Sigmoid colon (tissue), 7 donors: ENCODE measurements around the gene NXPH2. TPM values are rescaled to one million over a fixed set of nuclear protein-coding genes. Genes with fewer than 3 reads are reported as not detected.

Experiments
- DNase-seq: peaks from one replicate; pipeline ENCODE4 v3.0.0-alpha.2; 2019
- H3K27ac ChIP-seq, 4 donors: fragments of 200-600 bp; sonication (generic); one replicate each; pipeline ENCODE4 v1.5.1; 2016 to 2019; ENCODE audit warnings: mild to moderate bottlenecking in 1 of 4
- H3K27me3 ChIP-seq, 3 donors: fragments of 200-600 bp; sonication (generic); one replicate each; pipeline ENCODE4 v1.5.1; 2019; ENCODE audit warnings: mild to moderate bottlenecking in 1 of 3
- H3K36me3 ChIP-seq, 4 donors: fragments of 200-600 bp; sonication (generic); one replicate each; pipeline ENCODE4 v1.5.1; 2016 to 2019
- H3K4me1 ChIP-seq, 4 donors: fragments of 200-600 bp; sonication (generic); one replicate each; pipeline ENCODE4 v1.5.1; 2017 to 2019
- H3K4me3 ChIP-seq, 4 donors: fragments of 200-600 bp; sonication (generic); one replicate each; pipeline ENCODE4 v1.5.1; 2017 to 2019; ENCODE audit warnings: mild to moderate bottlenecking in 2 of 4, moderate library complexity in 1 of 4
- H3K9me3 ChIP-seq, 4 donors: fragments of 200-600 bp in 3 of 4; sonication (generic) in 3 of 4; one replicate each; pipeline versions ENCODE4 v1.5.1 to v1.6.1; 2013 to 2019
- CTCF ChIP-seq, 4 experiments: fragments of 450-650 bp in 3 of 4; fragments of 200-600 bp in 1 of 4; IDR thresholded peaks; one replicate each; pipeline ENCODE4 v1.5.1; 2016 to 2019; ENCODE audit warnings: antibody characterized with exemption in 4 of 4, mild to moderate bottlenecking in 3 of 4, moderate library complexity in 2 of 4
- EP300 ChIP-seq, 4 donors: sonication (generic); formaldehyde crosslinking; IDR thresholded peaks; one replicate each; pipeline ENCODE4 v1.6.1; 2017; ENCODE audit warnings: antibody characterized with exemption in 4 of 4
- POLR2A ChIP-seq, 2 donors: fragments of 450-650 bp; IDR thresholded peaks; one replicate each; pipeline ENCODE4 v1.6.1; 2016; ENCODE audit warnings: antibody characterized with exemption in 2 of 2, mild to moderate bottlenecking in 2 of 2, moderate library complexity in 2 of 2
- POLR2AphosphoS5 ChIP-seq, 4 donors: sonication (generic); formaldehyde crosslinking; IDR thresholded peaks; one replicate each; pipeline ENCODE4 v1.6.1; 2017; ENCODE audit warnings: antibody characterized with exemption in 4 of 4
- WGBS, 2 donors: extraction: QIAGEN DNeasy Blood & Tissue Kit; methylation state at CpG; one replicate each; pipeline ENCODE4 v1.1.7; 2013; 5-methylcytosine and 5-hydroxymethylcytosine counted together
- intact Hi-C: fragments of 100-400 bp; cut with DNase I; formaldehyde crosslinking; loops from one replicate; pipeline ENCODE4 v1.15.1; 2023
- polyA plus RNA-seq, 3 donors: library from polyadenylated mRNA; stranded (reverse); fragments of 200-250 nt; gene quantifications; one replicate each; pipeline ENCODE4 v1.2.3, GENCODE V29; 2013
- total RNA-seq, 4 donors: library from RNA; depleted of rRNA; stranded (reverse); fragments of >200 nt; gene quantifications; one replicate each; pipeline ENCODE4 v1.1.0, GENCODE V29; 2016
- donor health status: healthy with polysubstance abuse.
- donor health status: Bipolar disorder and iron deficiency.
- donor health status: healthy.

NXPH2 gene
- total and polyA plus RNA-seq, 7 donors: 0.38 to 1.7 (median 1.1) TPM; not detected in 4

GRCh38 chr2:138716183-138716582 lies 64.0 kb downstream of the NXPH2 start:
- intact Hi-C loops: no loop called here
- 50 to 72% methylated on average over 5 of the region's 5 CpGs for WGBS, 2 donors

GRCh38 chr2:138713504-138713903 lies 66.7 kb downstream of the NXPH2 start:
- DNase-seq: no peak

More at GRCh38 chr2:138716183-138716582, 64.0 kb downstream of the NXPH2 start:
- Histone ChIP-seq H3K36me3 (no peaks in the 10 kb centered on the region), H3K27ac (no peak overlapping the region), H3K4me3 (no peak overlapping the region), H3K27me3 (no peaks in the 10 kb centered on the region), H3K4me1 (no peaks in the 10 kb centered on the region), H3K9me3 (no peaks in the 10 kb centered on the region)
- DNase-seq: no peak
- TF ChIP-seq POLR2AphosphoS5 (IDR thresholded peaks at IDR 0.05) (no peak), POLR2A (IDR thresholded peaks at IDR 0.05) (no peak), CTCF (IDR thresholded peaks at IDR 0.05) (no peak), EP300 (IDR thresholded peaks at IDR 0.05) (no peak)

GRCh38 chr2:138713069-138713496 lies 67.1 kb downstream of the NXPH2 start:
- Histone ChIP-seq H3K9me3 (no peaks in the 10 kb centered on the region), H3K4me3 (no peak overlapping the region), H3K36me3 (no peaks in the 10 kb centered on the region), H3K27me3 (no peaks in the 10 kb centered on the region), H3K27ac (no peak overlapping the region), H3K4me1 (peaks cover 0 to 13% (median 11%) of the 10 kb centered on the region in 4 donors)
- no peak for DNase-seq
- TF ChIP-seq POLR2A (IDR thresholded peaks at IDR 0.05) (no peak), EP300 (IDR thresholded peaks at IDR 0.05) (no peak), CTCF (IDR thresholded peaks at IDR 0.05) (no peak), POLR2AphosphoS5 (IDR thresholded peaks at IDR 0.05) (no peak)
- WGBS, 2 donors: 73 to 80% methylated on average over 5 of the region's 5 CpGs
- intact Hi-C loops: no loop called here

More at GRCh38 chr2:138713504-138713903, 66.7 kb downstream of the NXPH2 start:
- no peak for TF ChIP-seq CTCF (IDR thresholded peaks at IDR 0.05)
- TF ChIP-seq POLR2AphosphoS5 (IDR thresholded peaks at IDR 0.05): no peak
- no peak for TF ChIP-seq POLR2A (IDR thresholded peaks at IDR 0.05)
- no peak for TF ChIP-seq EP300 (IDR thresholded peaks at IDR 0.05)
- no peak overlapping the region for H3K4me3 ChIP-seq
- H3K27me3 ChIP-seq: no peaks in the 10 kb centered on the region
- H3K4me1 ChIP-seq: peaks cover 0 to 9% (median 7%) of the 10 kb centered on the region in 4 donors
- intact Hi-C loops: no loop called here
- no peak overlapping the region for H3K27ac ChIP-seq
- WGBS, 2 donors: 73 to 77% methylated on average over 5 of the region's 5 CpGs
- H3K36me3 ChIP-seq: no peaks in the 10 kb centered on the region
- no peaks in the 10 kb centered on the region for H3K9me3 ChIP-seq

DNA sequence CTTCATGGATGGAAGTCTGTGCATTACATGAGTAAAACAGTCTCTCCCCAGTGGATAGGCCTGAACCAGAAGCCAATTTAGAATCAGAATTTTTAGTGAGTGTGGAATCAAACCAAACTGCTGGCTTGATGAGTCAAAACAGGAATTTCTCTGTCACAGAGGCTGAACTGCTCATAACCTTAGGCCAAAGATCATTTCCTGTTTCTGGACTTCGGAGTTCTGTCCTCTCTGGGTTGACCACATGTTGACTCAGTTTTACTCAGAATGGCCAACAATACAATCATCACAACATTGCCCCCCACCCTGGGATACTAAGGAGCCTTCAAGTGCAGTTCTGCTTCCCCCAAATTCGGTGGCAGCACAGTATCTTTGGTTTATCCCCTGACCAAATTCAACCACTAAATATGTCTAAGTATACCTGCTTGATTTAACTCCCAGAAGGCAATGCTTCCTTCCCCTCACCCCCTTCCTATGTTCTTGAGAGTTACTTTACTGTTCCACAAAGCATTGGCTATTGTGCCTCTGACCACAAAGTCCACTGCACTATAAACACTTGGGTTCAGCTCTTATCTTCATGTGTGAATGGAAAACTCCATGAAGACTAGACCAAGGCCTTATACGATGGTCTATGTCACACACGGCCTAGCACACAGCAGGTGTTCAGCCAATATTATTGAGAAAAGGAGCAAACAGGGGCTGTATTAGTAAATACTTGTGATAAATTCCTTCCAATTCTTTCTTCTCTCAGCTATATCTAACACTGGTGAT lies 67.8 kb downstream of the NXPH2 start:
- no peaks in the 10 kb centered on the region for H3K36me3 ChIP-seq
- no peak overlapping the region for H3K27ac ChIP-seq
- intact Hi-C loops: no loop called here
- 72 to 80% methylated on average over 4 of the region's 4 CpGs for WGBS, 2 donors
- no peak for TF ChIP-seq POLR2AphosphoS5 (IDR thresholded peaks at IDR 0.05)
- TF ChIP-seq POLR2A (IDR thresholded peaks at IDR 0.05): no peak
- TF ChIP-seq EP300 (IDR thresholded peaks at IDR 0.05): no peak
- TF ChIP-seq CTCF (IDR thresholded peaks at IDR 0.05): no peak
- peaks cover 0 to 20% (median 17%) of the 10 kb centered on the region in 4 donors for H3K4me1 ChIP-seq
- H3K4me3 ChIP-seq: no peak overlapping the region
- no peaks in the 10 kb centered on the region for H3K9me3 ChIP-seq
- no peak for DNase-seq
- no peaks in the 10 kb centered on the region for H3K27me3 ChIP-seq
